ENCODE data around the gene HEATR1. TPM values are rescaled to one million over a fixed set of nuclear protein-coding genes. Genes with fewer than 3 reads are reported as not detected.
A peak's percentile ranks its signal among the peaks of the same experiment; 100 is the strongest.

Gene HEATR1
- total and polyA plus RNA-seq, 2 donors from 2014 or later = 2.9 to 34.4 TPM

DNA sequence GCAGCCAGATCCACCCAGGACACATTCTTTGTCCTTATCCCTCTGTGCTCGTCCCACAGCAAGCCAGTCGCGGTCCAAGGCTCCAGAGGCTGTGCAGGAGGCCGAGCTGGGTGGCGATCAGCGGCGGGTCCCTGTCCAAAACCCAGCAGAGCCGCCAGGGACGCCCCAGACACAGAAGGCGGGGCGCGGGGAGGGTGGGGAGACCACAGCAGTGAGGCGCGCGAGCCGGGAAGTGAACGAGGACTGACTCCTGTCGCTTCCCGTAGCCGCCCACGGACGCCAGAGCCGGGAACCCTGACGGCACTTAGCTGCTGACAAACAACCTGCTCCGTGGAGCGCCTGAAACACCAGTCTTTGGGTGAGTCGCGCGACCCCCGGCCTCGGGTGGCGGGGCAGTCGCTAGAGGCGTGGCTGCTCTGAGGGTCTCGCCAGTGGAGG, 80.6 kb downstream of the HEATR1 start, which contains the start of gene LGALS8:
LGALS8 (plus strand) TSS at position 279 of the 438 bp plus-strand sequence. CDS start 2,089 bp downstream, outside the sequence.
- FAIRE-seq = no peak
- no peaks in the 10 kb centered on the region for H3K27me3 ChIP-seq (ENCODE audit: control insufficient read depth, insufficient read depth, low read length)

DNA sequence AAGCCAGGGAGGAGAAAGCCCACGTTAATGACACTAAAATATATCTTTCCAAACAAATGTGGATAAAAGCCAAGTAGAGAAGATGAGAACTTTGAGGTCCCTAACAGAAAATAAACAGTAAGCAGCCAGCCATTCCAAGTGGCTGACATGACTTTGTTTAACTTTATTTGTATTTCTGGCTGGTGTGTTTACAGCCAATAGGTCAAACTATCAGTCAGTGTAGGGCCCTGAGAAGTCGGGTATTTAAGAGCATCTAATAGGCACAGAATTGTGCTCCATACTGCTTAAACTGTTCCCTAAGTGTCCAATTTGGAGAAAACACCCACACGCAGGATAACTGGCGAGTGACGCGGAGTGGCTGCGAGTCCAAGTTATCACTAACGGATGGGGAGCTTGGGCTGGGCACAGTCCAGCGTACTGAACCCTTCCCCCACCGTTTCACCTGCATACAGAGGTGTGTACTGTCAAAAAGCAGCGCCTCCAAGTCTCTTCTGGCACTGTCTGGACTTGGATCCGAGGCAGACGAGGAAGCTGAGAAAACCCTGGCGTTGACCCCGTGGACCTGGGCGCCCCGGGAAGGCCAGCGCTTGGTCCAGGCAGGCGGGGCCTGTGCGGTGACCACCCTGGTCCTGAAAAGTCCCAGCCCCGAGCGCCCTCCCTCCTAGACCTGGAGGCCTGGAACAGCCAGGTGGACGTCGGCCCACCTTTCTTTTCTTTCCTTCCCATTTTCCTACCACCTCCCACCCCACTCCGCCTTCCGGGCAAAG, 81.2 kb downstream of the HEATR1 start:
- peak overlapping the region; percentile 80 to 99 (median 96) for H3K4me3 ChIP-seq (ENCODE audit: low read length in 3 of 3)
- FAIRE-seq (no peak), DNase-seq (peak in 3 of 5 donors; percentile 39 to 80 (median 78))
- TF ChIP-seq, protein P1, sequence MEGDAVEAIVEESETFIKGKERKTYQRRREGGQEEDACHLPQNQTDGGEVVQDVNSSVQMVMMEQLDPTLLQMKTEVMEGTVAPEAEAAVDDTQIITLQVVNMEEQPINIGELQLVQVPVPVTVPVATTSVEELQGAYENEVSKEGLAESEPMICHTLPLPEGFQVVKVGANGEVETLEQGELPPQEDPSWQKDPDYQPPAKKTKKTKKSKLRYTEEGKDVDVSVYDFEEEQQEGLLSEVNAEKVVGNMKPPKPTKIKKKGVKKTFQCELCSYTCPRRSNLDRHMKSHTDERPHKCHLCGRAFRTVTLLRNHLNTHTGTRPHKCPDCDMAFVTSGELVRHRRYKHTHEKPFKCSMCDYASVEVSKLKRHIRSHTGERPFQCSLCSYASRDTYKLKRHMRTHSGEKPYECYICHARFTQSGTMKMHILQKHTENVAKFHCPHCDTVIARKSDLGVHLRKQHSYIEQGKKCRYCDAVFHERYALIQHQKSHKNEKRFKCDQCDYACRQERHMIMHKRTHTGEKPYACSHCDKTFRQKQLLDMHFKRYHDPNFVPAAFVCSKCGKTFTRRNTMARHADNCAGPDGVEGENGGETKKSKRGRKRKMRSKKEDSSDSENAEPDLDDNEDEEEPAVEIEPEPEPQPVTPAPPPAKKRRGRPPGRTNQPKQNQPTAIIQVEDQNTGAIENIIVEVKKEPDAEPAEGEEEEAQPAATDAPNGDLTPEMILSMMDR (IDR thresholded peaks at IDR 0.05; ENCODE audit: borderline replicate concordance, extremely low read depth, insufficient read depth) = no peak
- peaks cover 0 to 9% (median 3%) of the 10 kb centered on the region in 3 donors for H3K36me3 ChIP-seq (ENCODE audit: control insufficient read depth in 2 of 3, insufficient read depth in 3 of 3, low read length in 3 of 3)
- peak overlapping the region; percentile 93 for H3K27ac ChIP-seq (ENCODE audit: low read depth in 2 of 2, low read length in 2 of 2)
- H3K9ac ChIP-seq (ENCODE audit: low read length in 3 of 3) = peak overlapping the region; percentile 43 to 85 (median 82)
- peaks cover 0 to 4% (median 2%) of the 10 kb centered on the region in 3 donors for H3K4me1 ChIP-seq (ENCODE audit: control insufficient read depth in 2 of 3, insufficient read depth in 2 of 3, low read depth in 1 of 3, low read length in 3 of 3)
- intact Hi-C loops (cut with DNase I) = no loop called here
- H3K27me3 ChIP-seq (ENCODE audit: control insufficient read depth, insufficient read depth, low read length) = no peaks in the 10 kb centered on the region
- no peaks in the 10 kb centered on the region for H3K9me3 ChIP-seq (ENCODE audit: control insufficient read depth in 2 of 3, insufficient read depth in 1 of 3, low read length in 3 of 3)

More for the DNA sequence above, 80.6 kb downstream of the HEATR1 start, which contains the start of gene LGALS8:
- TF ChIP-seq, protein P1 (IDR thresholded peaks at IDR 0.05; ENCODE audit: borderline replicate concordance, extremely low read depth, insufficient read depth) = no peak
- peak within 1 kb of the TSS; percentile 93 for H3K27ac ChIP-seq (ENCODE audit: low read depth in 2 of 2, low read length in 2 of 2)
- peak; percentile 90 to 96 (median 93) for DNase-seq
- H3K36me3 ChIP-seq (ENCODE audit: control insufficient read depth in 2 of 3, insufficient read depth in 3 of 3, low read length in 3 of 3) = peaks cover 0 to 9% (median 3%) of the 10 kb centered on the region in 3 donors
- no peaks in the 10 kb centered on the region for H3K9me3 ChIP-seq (ENCODE audit: control insufficient read depth in 2 of 3, insufficient read depth in 1 of 3, low read length in 3 of 3)
- peaks cover 0 to 4% (median 2%) of the 10 kb centered on the region in 3 donors for H3K4me1 ChIP-seq (ENCODE audit: control insufficient read depth in 2 of 3, insufficient read depth in 2 of 3, low read depth in 1 of 3, low read length in 3 of 3)
- peak within 1 kb of the TSS; percentile 80 to 99 (median 96) for H3K4me3 ChIP-seq (ENCODE audit: low read length in 3 of 3)
- H3K9ac ChIP-seq (ENCODE audit: low read length in 3 of 3) = peak within 1 kb of the TSS; percentile 82 to 93 (median 85)
- intact Hi-C loops (cut with DNase I) = no loop called here

DNA sequence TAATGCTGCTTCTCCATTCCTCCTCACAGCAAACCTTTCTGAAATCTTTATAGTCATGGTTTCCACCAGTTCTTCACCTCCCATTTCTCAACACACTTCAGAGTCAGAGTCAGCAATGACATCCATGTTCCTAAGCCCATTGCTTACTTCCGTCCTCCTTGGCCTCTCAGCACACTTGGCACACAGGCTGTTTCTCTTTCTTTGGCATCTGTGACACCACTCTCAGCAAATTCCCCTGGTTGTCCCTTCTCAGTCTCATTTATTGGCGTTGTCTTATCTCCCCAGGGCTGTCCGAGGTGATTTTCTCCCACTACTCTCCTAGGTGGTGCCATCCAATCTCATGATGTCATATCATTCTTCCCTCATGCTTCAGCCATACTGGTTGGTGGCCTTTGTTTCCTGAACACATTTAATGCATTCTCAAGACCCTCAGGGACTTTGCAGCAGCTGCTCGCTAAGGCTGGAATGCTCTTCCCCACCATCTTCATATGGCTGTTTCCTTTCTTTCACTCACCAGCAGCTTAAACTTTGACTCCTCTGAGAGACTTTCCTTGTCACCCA, 83.8 kb downstream of the HEATR1 start:
- no peak overlapping the region for H3K4me3 ChIP-seq (ENCODE audit: low read length in 3 of 3)
- H3K27me3 ChIP-seq (ENCODE audit: control insufficient read depth, insufficient read depth, low read length) = no peaks in the 10 kb centered on the region
- intact Hi-C loops (cut with DNase I) = no loop called here
- no peaks in the 10 kb centered on the region for H3K9me3 ChIP-seq (ENCODE audit: control insufficient read depth in 2 of 3, insufficient read depth in 1 of 3, low read length in 3 of 3)
- no peak overlapping the region for H3K27ac ChIP-seq (ENCODE audit: low read depth in 2 of 2, low read length in 2 of 2)
- H3K4me1 ChIP-seq (ENCODE audit: control insufficient read depth in 2 of 3, insufficient read depth in 2 of 3, low read depth in 1 of 3, low read length in 3 of 3) = peaks cover 0 to 4% (median 2%) of the 10 kb centered on the region in 3 donors
- DNase-seq (no peak), FAIRE-seq (no peak)
- H3K9ac ChIP-seq (ENCODE audit: low read length in 3 of 3) = no peak overlapping the region
- no peaks in the 10 kb centered on the region for H3K36me3 ChIP-seq (ENCODE audit: control insufficient read depth in 2 of 3, insufficient read depth in 3 of 3, low read length in 3 of 3)
- TF ChIP-seq, protein P1 (IDR thresholded peaks at IDR 0.05; ENCODE audit: borderline replicate concordance, extremely low read depth, insufficient read depth) = no peak

Data from kidney (tissue), 14 donors.